ENCODE data around the gene GPR176. TPM values are rescaled to one million over a fixed set of nuclear protein-coding genes. Genes with fewer than 3 reads are reported as not detected.

Gene GPR176
- total RNA-seq, 2 donors from 2014 or later, result 0.82 to 2.2 TPM

- Histone ChIP-seq H3K4me3 (no peak overlapping the region), H3K27ac (no peak overlapping the region), H3K4me1 (no peaks in the 10 kb centered on the region), H3K36me3 (no peaks in the 10 kb centered on the region), H3K27me3 (no peaks in the 10 kb centered on the region), H3K9ac (ENCODE audit: low read depth in 2 of 2, low read length in 2 of 2) (no peak overlapping the region), H3K9me3 (no peaks in the 10 kb centered on the region)
- TF ChIP-seq CTCF (IDR thresholded peaks at IDR 0.05), result no peak
- no peak for DNase-seq
- intact Hi-C loops (cut with DNase I), result no loop called here
Measured at GRCh38 chr15:39833515-39833981, 86.5 kb downstream of the GPR176 start.

GRCh38 chr15:39830166-39830565, 89.9 kb downstream of the GPR176 start:
- H3K27ac ChIP-seq, result no peak overlapping the region
- no peak overlapping the region for H3K4me3 ChIP-seq
- H3K9me3 ChIP-seq, result no peaks in the 10 kb centered on the region
- H3K27me3 ChIP-seq, result no peaks in the 10 kb centered on the region
- H3K9ac ChIP-seq (ENCODE audit: low read depth in 2 of 2, low read length in 2 of 2), result no peak overlapping the region
- DNase-seq, result no peak
- intact Hi-C loops (cut with DNase I), result no loop called here
- H3K36me3 ChIP-seq, result no peaks in the 10 kb centered on the region
- no peaks in the 10 kb centered on the region for H3K4me1 ChIP-seq
- TF ChIP-seq CTCF (IDR thresholded peaks at IDR 0.05), result no peak

- H3K27ac ChIP-seq, result no peak overlapping the region
- H3K36me3 ChIP-seq, result no peaks in the 10 kb centered on the region
- intact Hi-C loops (cut with DNase I), result no loop called here
- H3K27me3 ChIP-seq, result no peaks in the 10 kb centered on the region
- H3K4me1 ChIP-seq, result no peaks in the 10 kb centered on the region
- H3K9me3 ChIP-seq, result no peaks in the 10 kb centered on the region
- DNase-seq, result no peak
- no peak overlapping the region for H3K4me3 ChIP-seq
- no peak overlapping the region for H3K9ac ChIP-seq (ENCODE audit: low read depth in 2 of 2, low read length in 2 of 2)
- TF ChIP-seq CTCF (IDR thresholded peaks at IDR 0.05), result no peak
Measured at GRCh38 chr15:39828374-39828931, 91.6 kb downstream of the GPR176 start.

- Histone ChIP-seq H3K27ac (no peak overlapping the region), H3K9me3 (no peaks in the 10 kb centered on the region), H3K4me1 (no peaks in the 10 kb centered on the region), H3K9ac (ENCODE audit: low read depth in 2 of 2, low read length in 2 of 2) (no peak overlapping the region), H3K36me3 (no peaks in the 10 kb centered on the region), H3K27me3 (no peaks in the 10 kb centered on the region), H3K4me3 (no peak overlapping the region)
- TF ChIP-seq CTCF (IDR thresholded peaks at IDR 0.05), result no peak
- intact Hi-C loops (cut with DNase I), result no loop called here
- DNase-seq, result no peak
Measured at GRCh38 chr15:39826975-39827374, 93.1 kb downstream of the GPR176 start.

GRCh38 chr15:39823634-39824033, 96.4 kb downstream of the GPR176 start:
- DNase-seq, result no peak
- no peaks in the 10 kb centered on the region for H3K4me1 ChIP-seq
- no peaks in the 10 kb centered on the region for H3K9me3 ChIP-seq
- H3K27ac ChIP-seq, result no peak overlapping the region
- no peak overlapping the region for H3K4me3 ChIP-seq
- TF ChIP-seq CTCF (IDR thresholded peaks at IDR 0.05), result no peak
- H3K9ac ChIP-seq (ENCODE audit: low read depth in 2 of 2, low read length in 2 of 2), result no peak overlapping the region
- H3K36me3 ChIP-seq, result no peaks in the 10 kb centered on the region
- intact Hi-C loops (cut with DNase I), result no loop called here
- no peaks in the 10 kb centered on the region for H3K27me3 ChIP-seq

All from colonic mucosa (tissue), 4 donors.